DMS 273 (cell line): ENCODE results near the gene DNAJC10.
"Not testable (repeated sequence)": the region's sequence is repeated elsewhere in the genome, so short reads cannot be mapped to it uniquely, and the experiment has no call there.

ENCODE experiments used
- DNase-seq: peaks from one replicate; lab custom pipeline; 2025; ENCODE audit not compliant: unreplicated experiment; lab: John Stamatoyannopoulos, UW

DNAJC10 gene

GRCh38 chr2:182719116-182719515 is 3.1 kb downstream of the DNAJC10 start:
- DNase-seq: not testable (repeated sequence)

GRCh38 chr2:182724656-182725055 is 8.6 kb downstream of the DNAJC10 start:
- no peak for DNase-seq

DNA sequence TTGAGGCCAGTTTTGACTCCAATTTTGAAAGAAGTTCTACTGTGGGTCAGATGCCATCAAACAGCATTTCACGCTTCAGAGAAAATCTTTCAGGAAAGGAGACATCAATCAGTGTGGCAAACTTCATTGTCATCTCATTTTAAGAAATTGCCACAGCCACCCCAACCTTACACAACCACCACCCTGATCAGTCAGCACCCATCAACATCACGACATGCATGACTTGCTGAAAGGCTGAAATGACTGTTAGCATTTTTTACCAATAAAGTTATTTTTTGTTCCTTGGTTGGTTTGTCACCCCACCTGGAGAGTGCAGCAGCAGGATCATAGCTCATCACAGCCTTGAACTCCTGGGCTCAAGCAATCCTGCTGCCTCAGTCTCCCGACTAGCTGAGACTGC is 10.4 kb downstream of the DNAJC10 start:
- no peak for DNase-seq

DNA sequence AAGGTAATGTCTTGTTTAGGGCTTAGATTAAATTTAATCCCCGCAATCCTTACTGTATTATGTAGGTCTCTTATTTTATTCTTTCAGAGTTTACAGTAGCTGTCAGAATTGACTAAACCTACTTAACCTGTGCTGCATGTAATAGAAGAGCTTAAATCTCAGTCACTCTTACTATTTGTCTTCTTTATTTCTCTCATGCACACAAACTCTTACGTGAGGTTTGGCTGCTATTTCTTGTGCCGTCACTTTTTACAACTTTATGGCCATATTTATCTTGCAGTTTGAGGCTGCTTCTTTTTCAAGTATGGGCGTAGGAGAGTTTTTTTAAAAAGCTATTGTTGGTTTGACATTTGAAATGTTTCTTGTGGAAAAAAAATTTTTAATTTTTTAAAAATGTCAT is 12.0 kb downstream of the DNAJC10 start:
- DNase-seq: no peak

- DNase-seq: no peak
These were observed 13.8 kb downstream of the DNAJC10 start for GRCh38 chr2:182729710-182730339.

- DNase-seq: no peak
These were observed 14.4 kb downstream of the DNAJC10 start for GRCh38 chr2:182730486-182730885.

GRCh38 chr2:182732736-182733135 is 16.7 kb downstream of the DNAJC10 start:
- no peak for DNase-seq

GRCh38 chr2:182733572-182733971 is 17.5 kb downstream of the DNAJC10 start:
- no peak for DNase-seq

DNA sequence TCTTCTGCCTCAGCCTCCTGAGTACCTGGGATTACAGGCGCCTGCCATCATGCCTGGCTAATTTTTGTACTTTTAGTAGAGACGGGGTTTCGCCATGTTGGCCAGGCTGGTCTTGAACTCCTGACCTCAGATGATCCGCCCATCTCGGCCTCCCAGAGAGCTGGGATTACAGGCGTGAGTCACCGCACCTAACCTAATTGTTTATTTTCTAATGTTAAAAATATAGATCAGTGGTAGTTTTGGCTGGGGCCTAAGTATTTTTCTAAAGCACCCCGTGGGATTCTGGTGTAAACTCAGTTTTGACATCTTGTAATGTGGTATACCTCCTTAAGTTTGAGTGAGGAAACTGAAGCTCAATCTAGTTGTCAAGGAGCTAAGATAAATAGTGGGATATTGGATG is 20.8 kb downstream of the DNAJC10 start:
- DNase-seq: not testable (repeated sequence)

- DNase-seq: no peak
These were observed 24.6 kb downstream of the DNAJC10 start for GRCh38 chr2:182740701-182741100.

DNA sequence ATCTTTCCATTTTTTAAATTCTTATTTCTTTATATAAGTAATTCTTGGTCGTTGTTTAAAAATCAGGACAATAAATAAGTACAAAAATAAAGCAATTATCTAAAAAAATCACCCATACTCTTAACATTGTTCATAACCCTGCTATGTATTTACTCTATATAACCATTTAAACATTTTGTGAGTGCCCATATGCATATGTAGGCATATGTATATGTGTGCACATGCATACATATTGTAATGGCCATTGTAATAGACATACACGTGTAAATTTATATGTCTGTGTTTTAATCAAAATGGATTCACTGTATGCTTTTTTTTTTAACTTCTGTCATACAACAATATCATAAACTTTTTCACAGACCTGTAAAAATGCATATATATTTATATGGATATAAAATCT is 25.6 kb downstream of the DNAJC10 start:
- no peak for DNase-seq

GRCh38 chr2:182744490-182744889 is 28.4 kb downstream of the DNAJC10 start:
- no peak for DNase-seq

- no peak for DNase-seq
These were observed 29.0 kb downstream of the DNAJC10 start for GRCh38 chr2:182745061-182745460.

- not testable (repeated sequence) for DNase-seq
These were observed 29.8 kb downstream of the DNAJC10 start for GRCh38 chr2:182745894-182746293.

DNA sequence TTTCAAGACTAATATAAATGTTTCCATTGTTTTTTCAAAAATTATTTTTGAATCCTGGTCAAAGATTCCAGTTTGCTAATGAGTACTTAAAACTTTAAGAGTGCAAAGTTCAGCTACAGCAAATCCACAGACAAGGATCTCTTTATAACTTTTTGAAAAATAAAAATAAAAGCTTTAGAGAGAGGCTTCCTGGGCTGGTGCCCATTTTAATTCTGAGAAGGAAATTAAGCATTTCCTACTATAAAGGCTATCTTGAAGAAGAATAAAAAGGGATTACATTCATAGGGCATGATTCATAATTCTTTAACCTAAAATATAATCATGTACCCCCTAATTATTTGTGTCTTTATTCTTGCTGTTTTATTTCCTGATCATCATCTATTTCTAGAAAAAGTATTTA is 38.2 kb downstream of the DNAJC10 start:
- no peak for DNase-seq

DNA sequence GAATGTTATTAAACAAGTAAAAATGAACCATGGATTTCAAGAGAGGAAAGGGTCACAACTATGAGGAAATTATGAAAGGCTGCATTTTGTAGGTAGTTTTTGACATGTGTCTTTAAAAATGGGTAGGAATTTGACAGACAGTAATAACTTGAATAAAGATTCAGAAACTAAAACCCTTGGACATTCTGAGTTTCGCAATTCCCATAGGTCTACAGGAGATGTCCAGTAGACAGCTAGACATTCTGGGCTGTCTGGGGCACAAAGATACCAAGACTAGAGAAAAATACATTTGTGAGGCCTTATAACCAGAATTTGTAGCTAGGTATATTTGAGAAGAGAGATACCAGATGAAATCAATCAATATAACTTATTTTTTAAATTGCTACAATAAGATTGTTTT is 42.3 kb downstream of the DNAJC10 start:
- DNase-seq: no peak

GRCh38 chr2:182761903-182762302 is 45.8 kb downstream of the DNAJC10 start:
- DNase-seq: no peak

GRCh38 chr2:182763311-182763912 is 47.4 kb downstream of the DNAJC10 start:
- DNase-seq: peak; percentile 63

DNA sequence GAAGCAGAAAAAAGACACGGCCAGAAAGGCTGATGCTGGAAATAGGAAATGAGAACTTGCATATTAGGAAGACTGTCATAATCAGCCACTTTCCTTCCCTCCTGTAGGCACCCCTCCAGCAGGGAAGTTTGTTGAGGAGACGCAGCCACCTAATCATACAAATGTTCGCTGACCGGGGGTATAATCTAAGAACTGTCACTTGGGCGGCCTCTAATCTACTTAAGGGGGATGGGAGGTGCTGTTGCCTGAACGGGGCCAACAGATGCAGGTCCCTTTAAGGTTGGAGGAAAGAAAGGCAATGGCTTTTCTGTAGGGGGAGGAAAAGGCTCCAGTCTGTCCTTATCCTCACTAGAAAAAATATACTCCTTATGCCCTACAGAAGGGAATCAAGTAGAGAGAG is 50.6 kb downstream of the DNAJC10 start:
- no peak for DNase-seq

- DNase-seq: peak; percentile 52
These were observed 51.5 kb downstream of the DNAJC10 start for GRCh38 chr2:182767578-182767977.

- not testable (repeated sequence) for DNase-seq
These were observed 52.9 kb downstream of the DNAJC10 start for GRCh38 chr2:182768950-182769349.

GRCh38 chr2:182779323-182779722 is 63.3 kb downstream of the DNAJC10 start:
- DNase-seq: no peak

DNA sequence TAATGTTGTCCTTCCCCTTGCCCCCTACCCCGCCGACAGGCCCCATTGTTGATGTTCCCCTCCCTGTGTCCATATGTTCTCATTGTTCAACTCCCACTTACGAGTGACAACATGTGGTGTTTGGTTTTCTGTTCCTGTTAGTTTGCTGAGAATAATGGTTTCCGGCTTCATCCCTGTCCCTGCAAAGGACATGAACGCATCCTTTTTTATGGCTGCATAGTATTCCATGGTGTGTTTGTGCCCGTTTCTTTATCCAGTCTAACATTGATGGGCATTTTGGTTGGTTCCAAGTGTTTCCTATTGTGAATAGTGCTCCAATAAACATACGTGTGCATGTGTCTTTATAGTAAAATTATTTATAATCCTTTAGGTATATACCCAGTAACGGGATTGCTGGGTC is 65.0 kb downstream of the DNAJC10 start:
- DNase-seq: not testable (repeated sequence)
